Frontal cortex (tissue), 4 donors: ENCODE measurements around the gene MTFP1. TPM values are rescaled to one million over a fixed set of nuclear protein-coding genes. Genes with fewer than 3 reads are reported as not detected.
A peak's percentile ranks its signal among the peaks of the same experiment; 100 is the strongest.
"Not testable (repeated sequence)": the region's sequence is repeated elsewhere in the genome, so short reads cannot be mapped to it uniquely, and the experiment has no call there.

Experiments used
- DNase-seq, 2 donors: peaks; one replicate each; pipeline ENCODE4 v3.0.0; 2012; ENCODE audit warnings: low spot score in 2 of 2
- FAIRE-seq: peaks from 2 replicates; lab custom pipeline; 2012; peaks lifted over from hg19 to GRCh38; lab: Jason Lieb, UNC
- total RNA-seq: library from RNA; depleted of rRNA; stranded (reverse); fragments of >200 nt; gene quantifications from one replicate; pipeline ENCODE4 v1.2.3, GENCODE V29; 2014
- donor health status: control.
- donor health status: control.
- donor health status: control.

MTFP1 gene
- total RNA-seq, 1 donor from 2014 or later: 0.41 TPM

DNA sequence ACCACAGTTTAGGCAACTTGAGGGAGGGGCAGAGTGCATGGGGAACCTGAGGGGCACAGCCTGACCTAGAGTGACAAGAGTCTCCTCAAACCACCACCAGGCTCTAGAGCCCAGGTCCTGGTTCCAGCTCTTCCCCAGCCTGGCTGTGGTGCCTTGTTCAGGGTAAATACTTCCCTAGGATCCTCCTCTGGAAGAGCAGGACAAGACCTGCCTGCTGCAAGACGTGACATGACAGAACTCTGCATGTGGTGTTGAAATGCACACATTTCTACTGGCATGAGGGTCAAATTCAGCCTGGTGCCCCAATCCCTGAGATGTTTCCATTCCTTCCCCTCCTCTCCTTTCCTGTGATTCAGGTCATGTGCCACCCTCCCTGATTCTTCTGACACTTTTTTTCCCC lies 25.4 kb upstream of the MTFP1 start:
- FAIRE-seq: no peak
- DNase-seq: no peak

- FAIRE-seq, DNase-seq: not testable (repeated sequence)
Observed at GRCh38 chr22:30401024-30401423, 24.5 kb upstream of the MTFP1 start.

DNA sequence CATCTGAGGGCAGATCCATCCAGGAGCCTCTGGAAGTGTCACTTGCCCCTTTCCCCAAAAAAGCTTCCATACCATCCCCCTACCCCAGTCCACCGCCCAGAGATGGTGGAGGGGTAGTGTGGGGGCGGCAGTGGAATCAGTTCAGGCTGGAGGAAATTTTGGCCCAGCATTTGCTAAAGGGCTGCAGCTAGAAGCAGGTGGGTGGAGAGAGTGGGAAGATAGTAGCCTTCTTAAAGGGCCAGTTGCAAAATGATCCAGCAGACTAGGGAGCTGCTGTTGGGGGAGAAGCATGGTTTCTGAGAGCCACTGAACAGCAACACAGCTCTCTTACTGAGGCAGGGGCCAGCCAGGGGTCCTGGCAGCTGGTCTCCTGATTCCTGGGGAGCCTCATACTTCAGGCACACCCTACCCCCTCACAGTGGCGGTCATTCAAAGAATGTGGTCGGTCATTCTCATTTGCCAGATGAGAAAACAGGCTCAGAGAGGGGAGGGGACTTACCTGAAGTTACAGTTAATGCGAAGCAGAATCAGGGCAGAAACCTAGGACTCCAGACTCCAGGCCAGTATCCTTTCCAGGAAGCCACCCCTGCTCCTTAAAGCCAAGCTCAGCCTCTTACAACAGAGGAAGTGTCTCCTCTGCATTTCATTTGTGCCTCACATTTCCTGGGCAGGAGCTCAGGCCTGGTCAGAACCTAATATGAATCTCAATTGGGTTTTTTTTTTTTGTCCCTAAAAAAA lies 23.4 kb upstream of the MTFP1 start:
- DNase-seq: no peak
- FAIRE-seq: no peak

DNA sequence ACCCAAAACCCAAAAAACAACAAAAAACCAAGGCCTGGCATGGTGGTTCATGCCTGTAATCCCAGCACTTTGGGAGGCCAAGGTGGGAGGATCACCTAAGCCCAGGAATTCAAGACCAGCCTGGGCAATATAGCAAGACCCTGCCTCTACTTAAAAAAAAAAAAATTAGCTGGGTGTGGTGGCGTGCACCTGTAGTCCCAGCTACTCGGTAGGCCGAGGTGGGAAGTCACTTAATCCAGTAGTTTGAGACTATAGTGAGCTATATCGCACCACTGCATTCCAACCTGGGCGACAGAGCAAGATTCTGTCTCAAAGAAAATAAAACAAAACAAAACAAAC lies 22.8 kb upstream of the MTFP1 start:
- not testable (repeated sequence) for FAIRE-seq, DNase-seq

DNA sequence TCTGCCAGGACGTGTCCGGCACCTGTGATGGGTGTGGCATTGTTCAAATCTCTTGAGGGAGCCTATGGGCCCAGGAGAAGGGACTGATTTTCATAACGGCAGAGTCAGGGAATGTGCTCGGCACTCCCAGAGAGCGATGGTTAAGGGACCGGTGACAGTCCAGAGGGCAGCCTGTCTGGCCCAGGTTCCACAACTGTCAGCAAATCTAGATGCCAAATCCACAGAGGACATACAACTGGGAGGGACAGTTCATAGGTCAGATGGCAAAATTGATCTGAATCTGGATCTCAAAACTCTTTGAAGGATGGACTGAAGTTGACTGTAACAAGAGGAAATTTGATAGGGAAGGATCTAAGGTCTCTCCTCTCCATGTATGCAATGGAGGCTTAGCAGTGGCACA lies 21.3 kb upstream of the MTFP1 start:
- FAIRE-seq (no peak), DNase-seq (no peak)

GRCh38 chr22:30405731-30406130 lies 19.8 kb upstream of the MTFP1 start:
- FAIRE-seq (no peak), DNase-seq (no peak)

GRCh38 chr22:30406400-30406799 lies 19.2 kb upstream of the MTFP1 start:
- FAIRE-seq: no peak

GRCh38 chr22:30408388-30409102 lies 17.0 kb upstream of the MTFP1 start:
- FAIRE-seq: no peak
- DNase-seq: no peak

More at GRCh38 chr22:30406400-30406799, 19.2 kb upstream of the MTFP1 start:
- no peak for DNase-seq

DNA sequence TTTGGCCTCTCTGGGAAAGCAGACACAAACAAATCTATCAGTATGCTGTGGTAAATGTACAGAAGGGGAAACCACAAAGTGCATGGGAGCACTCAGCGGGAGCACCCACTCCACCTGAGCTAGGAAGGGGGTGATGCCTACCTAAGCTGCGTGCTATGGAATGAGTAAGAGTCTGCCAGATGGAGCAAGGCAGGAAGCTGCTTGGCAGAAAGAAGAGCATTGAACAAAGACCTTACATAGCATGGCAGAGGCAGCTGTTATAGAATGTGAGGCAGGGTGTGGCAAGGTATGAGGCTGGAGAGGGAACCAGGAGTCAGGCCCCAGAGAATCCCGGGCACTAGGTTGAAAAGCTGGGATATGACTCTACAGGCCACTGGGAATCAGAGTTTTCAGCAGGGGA lies 13.8 kb upstream of the MTFP1 start:
- FAIRE-seq (no peak), DNase-seq (no peak)

GRCh38 chr22:30413001-30413400 lies 12.6 kb upstream of the MTFP1 start:
- no peak for DNase-seq
- no peak for FAIRE-seq

DNA sequence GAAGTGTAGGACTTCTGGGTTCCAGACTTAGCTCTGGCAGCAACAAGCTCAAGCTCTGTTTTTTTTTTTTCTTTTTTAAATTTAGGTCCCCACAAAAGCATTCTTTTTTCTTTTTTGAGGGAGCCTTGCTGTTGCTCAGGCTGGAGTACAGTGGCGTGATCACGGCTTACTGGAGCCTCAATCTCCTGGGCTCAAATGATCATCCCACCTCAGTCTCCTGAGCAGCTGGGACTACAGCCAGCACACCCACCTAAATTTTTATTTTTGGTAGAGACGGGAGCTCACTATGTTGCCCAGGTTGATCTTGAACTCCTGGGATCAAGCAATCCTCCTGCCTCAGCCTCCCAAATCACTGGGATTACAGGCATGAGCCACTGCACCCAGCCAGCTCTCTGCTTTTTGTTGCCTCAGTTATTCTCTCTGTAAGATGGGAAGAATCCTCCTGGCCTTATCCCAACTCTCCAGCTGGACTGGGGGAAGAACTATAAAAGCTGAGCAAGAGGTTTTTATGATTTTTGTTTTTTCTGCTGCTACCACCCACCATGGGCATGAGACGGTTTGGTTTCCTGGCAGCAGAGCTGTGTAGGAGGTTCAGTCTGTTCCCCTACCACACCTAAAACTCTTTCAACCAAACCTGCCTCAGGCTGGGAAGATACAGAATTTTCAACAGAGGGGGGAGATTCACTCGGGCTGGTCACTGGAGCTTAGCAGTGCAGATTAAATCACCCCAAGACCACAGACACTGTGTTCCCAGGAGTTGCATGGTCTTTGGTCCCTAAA lies 11.6 kb upstream of the MTFP1 start:
- FAIRE-seq (no peak), DNase-seq (no peak)

- FAIRE-seq (no peak), DNase-seq (no peak)
Observed at GRCh38 chr22:30414525-30415047, 11.0 kb upstream of the MTFP1 start.

DNA sequence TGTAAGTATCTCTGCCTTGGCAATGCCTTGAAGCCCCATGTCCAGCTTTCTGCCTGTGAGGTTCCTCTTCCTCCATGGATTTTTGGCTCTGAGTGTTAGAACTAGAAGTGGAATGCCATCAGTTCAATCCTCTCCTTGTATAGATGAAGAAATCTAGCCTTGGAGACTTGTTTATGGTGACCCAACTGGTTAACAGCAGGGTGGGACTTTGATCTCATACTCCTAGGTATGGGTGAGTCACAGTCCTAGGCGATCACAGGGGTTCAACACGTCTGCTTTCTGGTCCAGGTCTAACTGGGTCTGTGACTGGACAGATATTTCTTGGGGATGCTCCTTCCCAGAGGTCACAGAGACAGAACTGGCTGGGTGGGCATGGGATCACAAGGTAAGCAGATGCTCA lies 9.2 kb upstream of the MTFP1 start:
- DNase-seq (no peak), FAIRE-seq (no peak)

DNA sequence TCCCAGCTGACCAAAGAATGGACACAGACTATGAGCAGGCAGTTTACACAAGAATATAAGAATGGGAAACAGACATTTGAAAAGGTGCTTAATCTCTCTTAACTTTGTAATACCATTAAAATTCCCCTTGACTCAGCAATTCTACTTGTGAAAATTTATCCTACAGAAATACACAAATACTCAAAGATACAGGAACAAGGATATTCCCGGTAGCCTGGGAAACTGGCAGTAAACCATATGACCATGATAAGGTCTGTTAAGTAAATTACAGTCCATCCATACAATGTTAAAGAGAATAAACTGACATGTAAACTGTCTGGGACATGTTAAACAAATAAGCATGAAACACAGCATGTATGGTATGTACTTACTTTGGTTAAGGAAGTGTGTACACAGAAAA lies 8.7 kb upstream of the MTFP1 start:
- FAIRE-seq: no peak
- DNase-seq: no peak

DNA sequence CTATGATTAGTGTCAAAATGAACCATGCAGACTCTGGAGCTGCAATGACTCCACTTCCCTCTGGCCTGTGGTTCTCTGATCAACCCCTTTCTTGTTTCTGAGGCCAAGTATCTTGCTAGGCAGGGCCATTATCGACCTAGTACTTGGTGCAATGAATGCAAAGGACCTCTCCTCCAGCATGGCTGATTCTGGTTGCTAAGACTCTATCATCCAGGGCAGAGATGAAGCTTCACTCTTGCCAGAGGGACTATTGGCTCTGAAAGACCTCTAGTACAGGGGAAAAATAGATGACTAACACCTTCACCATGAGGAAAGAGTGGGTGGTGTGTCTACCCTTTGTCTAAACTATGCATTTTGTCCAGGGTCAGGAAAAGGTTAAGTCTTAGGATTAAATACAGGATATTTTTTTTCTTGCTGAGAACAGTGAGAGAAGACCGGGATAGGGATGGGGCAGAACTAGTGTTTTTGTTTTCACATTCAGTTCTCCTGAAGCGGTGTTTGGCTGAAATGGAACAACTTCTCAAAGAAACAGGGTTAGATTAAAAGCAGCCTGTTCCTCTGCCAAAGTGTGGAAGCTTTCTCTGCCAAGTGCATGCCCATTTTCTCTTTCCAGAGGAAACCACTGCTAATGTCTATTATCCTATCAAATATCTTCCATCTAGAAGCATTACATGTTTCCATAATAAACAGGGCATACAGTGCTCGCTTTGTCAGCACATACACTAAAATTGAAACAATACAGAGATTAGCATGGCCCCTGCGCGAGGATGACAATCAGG lies 5.0 kb upstream of the MTFP1 start:
- DNase-seq (no peak), FAIRE-seq (no peak)

- FAIRE-seq (no peak), DNase-seq (no peak)
Observed at GRCh38 chr22:30421695-30422480, 3.7 kb upstream of the MTFP1 start.

GRCh38 chr22:30422481-30423300 lies 2.9 kb upstream of the MTFP1 start:
- DNase-seq (peak in 1 of 2 donors; percentile 56), FAIRE-seq (no peak)

GRCh38 chr22:30423301-30423958 lies 2.1 kb upstream of the MTFP1 start:
- DNase-seq: no peak
- no peak for FAIRE-seq
